Measurements from ENCODE around the gene ZNF264.

DNA sequence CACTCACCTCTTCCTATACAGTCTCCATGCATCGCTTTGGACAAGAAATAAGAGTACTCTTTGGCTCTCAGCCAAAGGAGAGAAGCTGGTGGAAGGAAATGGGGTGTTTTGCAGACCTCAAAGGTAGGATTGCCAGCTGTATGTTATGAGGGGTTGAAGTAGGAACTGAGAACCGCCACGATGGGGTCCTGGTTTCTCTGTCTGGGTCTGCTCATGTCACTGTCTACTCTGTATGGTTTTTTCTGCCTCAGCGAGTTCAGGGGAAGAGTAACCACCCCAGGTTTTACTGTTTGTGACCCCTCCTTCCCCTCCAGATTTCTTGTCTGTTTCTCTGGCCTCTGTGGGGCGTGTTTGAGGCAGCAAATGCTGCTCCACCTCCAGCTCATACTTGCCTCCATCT is 53.2 kb downstream of the ZNF264 start:
- TF ChIP-seq CTCF (IDR thresholded peaks at IDR 0.05) (no peak), POLR2A (IDR thresholded peaks at IDR 0.05) (no peak)

Data from Peyer's patch (tissue), 4 donors.